ENCODE measurements around the gene ALOX5. TPM values are rescaled to one million over a fixed set of nuclear protein-coding genes. Genes with fewer than 3 reads are reported as not detected.

The ALOX5 gene
- total RNA-seq, 6 experiments from 2014 or later = not detected

GRCh38 chr10:45437587-45438465 lies 63.8 kb downstream of the ALOX5 start:
- Mint-ChIP-seq H3K36me3 (ENCODE audit: low read depth) (no peaks in the 10 kb centered on the region), H3K27ac (no peak overlapping the region), H3K27me3 (ENCODE audit: insufficient read depth) (peaks cover 18% of the 10 kb centered on the region), H3K4me3 (no peak overlapping the region), H3K9me3 (no peaks in the 10 kb centered on the region), H3K4me1 (ENCODE audit: low read depth) (peaks cover 10% of the 10 kb centered on the region; the same call in 1 of the 2 replicates)
- TF ChIP-seq, protein P1, sequence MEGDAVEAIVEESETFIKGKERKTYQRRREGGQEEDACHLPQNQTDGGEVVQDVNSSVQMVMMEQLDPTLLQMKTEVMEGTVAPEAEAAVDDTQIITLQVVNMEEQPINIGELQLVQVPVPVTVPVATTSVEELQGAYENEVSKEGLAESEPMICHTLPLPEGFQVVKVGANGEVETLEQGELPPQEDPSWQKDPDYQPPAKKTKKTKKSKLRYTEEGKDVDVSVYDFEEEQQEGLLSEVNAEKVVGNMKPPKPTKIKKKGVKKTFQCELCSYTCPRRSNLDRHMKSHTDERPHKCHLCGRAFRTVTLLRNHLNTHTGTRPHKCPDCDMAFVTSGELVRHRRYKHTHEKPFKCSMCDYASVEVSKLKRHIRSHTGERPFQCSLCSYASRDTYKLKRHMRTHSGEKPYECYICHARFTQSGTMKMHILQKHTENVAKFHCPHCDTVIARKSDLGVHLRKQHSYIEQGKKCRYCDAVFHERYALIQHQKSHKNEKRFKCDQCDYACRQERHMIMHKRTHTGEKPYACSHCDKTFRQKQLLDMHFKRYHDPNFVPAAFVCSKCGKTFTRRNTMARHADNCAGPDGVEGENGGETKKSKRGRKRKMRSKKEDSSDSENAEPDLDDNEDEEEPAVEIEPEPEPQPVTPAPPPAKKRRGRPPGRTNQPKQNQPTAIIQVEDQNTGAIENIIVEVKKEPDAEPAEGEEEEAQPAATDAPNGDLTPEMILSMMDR (IDR thresholded peaks at IDR 0.05) = no peak
- no peak for DNase-seq

DNA sequence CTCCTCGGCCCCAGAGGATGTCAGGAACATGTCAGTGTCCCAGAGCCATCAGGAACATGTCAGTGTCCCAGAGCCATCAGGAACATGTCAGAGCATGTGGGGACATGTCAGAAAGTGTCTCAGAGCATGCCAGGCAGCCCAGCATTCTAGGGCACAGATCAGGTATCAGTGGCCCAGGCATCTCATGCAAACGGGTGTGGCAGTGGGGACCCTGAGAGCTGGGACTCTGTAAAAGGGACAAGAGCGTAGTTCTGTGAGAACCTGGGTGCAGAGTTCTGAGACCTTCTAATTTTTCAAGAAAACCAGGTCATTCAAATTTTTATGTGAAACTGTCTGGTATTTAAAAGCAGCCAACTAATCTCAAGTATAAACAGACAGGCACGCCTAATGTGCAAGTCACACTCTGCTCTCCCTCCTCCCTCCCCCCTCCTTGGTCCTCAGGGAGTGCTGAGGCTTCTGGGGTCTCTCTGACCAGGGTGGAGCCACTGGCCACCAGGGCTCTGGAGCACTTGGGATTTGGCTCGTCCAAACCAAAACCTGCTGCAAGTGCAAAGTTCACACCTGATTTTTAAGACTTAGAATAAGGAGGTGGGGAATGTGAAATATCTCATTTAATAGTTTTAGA lies 64.6 kb downstream of the ALOX5 start:
- Mint-ChIP-seq H3K27ac (no peak overlapping the region), H3K9me3 (no peaks in the 10 kb centered on the region), H3K4me1 (ENCODE audit: low read depth) (peaks cover 10% of the 10 kb centered on the region; the same call in 1 of the 2 replicates), H3K27me3 (ENCODE audit: insufficient read depth) (peaks cover 18% of the 10 kb centered on the region), H3K36me3 (ENCODE audit: low read depth) (no peaks in the 10 kb centered on the region), H3K4me3 (no peak overlapping the region)
- TF ChIP-seq, protein P1 (IDR thresholded peaks at IDR 0.05) = no peak
- DNase-seq = no peak

DNA sequence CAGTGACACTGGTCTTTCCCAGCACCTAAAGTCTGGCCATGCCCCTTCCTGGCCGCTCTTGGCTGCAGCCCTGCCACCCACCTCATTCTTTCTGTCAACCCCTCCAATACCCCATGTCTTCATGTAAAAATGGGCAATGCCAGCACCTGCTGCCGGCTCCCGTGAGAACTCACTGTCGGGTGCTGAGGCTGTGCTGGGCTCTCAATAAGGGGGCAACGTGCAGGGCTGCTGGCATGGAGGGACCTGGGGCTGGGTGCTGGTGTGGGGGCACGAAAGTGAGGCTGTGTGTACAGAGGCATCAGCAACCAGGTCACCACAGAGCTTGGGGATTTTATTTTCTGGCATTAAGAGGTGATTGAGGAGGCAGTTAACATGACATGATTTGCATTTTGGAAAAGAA lies 65.3 kb downstream of the ALOX5 start:
- Mint-ChIP-seq H3K4me3 (no peak overlapping the region), H3K9me3 (no peaks in the 10 kb centered on the region), H3K27me3 (ENCODE audit: insufficient read depth) (peaks cover 18% of the 10 kb centered on the region), H3K27ac (no peak overlapping the region), H3K36me3 (ENCODE audit: low read depth) (no peaks in the 10 kb centered on the region), H3K4me1 (ENCODE audit: low read depth) (peaks cover 10% of the 10 kb centered on the region; the same call in 1 of the 2 replicates)
- DNase-seq = no peak
- TF ChIP-seq, protein P1 (IDR thresholded peaks at IDR 0.05) = no peak

- TF ChIP-seq, protein P1 (IDR thresholded peaks at IDR 0.05) = no peak
- Mint-ChIP-seq H3K27ac (no peak overlapping the region), H3K9me3 (no peaks in the 10 kb centered on the region), H3K27me3 (ENCODE audit: insufficient read depth) (peaks cover 18% of the 10 kb centered on the region), H3K36me3 (ENCODE audit: low read depth) (no peaks in the 10 kb centered on the region), H3K4me3 (no peak overlapping the region), H3K4me1 (ENCODE audit: low read depth) (peaks cover 10% of the 10 kb centered on the region; the same call in 1 of the 2 replicates)
- DNase-seq = no peak
These were observed 65.9 kb downstream of the ALOX5 start for GRCh38 chr10:45439873-45440272.

DNA sequence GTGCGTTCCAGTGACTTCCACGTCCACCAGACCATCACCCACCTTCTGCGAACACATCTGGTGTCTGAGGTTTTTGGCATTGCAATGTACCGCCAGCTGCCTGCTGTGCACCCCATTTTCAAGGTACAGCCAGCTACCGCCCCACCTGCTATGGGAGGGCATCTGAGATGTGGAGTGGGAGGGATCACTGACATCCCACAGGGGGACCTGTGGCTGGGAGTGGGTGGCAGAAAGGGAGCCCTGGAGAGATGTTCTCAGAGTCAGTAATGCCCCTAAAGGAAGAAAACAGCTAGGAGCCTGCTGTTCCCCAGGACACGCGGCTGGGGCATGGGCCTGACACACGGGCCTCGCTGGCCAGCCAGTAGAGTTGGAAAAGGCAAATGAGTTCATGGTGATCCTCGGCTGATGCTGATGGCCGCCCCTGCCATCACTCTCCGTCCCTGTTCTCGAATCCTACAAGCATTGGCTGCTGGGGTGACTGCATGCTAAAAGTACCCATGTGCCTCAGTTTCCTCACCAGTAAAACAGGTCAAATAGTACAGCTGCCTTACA lies 66.6 kb downstream of the ALOX5 start:
- Mint-ChIP-seq H3K36me3 (ENCODE audit: low read depth) (no peaks in the 10 kb centered on the region), H3K4me1 (ENCODE audit: low read depth) (peaks cover 10% of the 10 kb centered on the region; the same call in 1 of the 2 replicates), H3K27me3 (ENCODE audit: insufficient read depth) (peaks cover 18% of the 10 kb centered on the region), H3K27ac (no peak overlapping the region), H3K4me3 (no peak overlapping the region), H3K9me3 (no peaks in the 10 kb centered on the region)
- TF ChIP-seq, protein P1 (IDR thresholded peaks at IDR 0.05) = no peak
- no peak for DNase-seq
